GM19023 (cell line): ENCODE results near the gene RAD51AP2.
"Not testable (repeated sequence)": the region's sequence is repeated elsewhere in the genome, so short reads cannot be mapped to it uniquely, and the experiment has no call there.

Experiments used
- ATAC-seq: cut with Tn5 transposase; IDR thresholded peaks from one replicate; pipeline ENCODE4 v1.9.1; 2021; ENCODE audit warnings: mild to moderate bottlenecking, moderate library complexity; ENCODE audit not compliant: unreplicated experiment

RAD51AP2 gene

DNA sequence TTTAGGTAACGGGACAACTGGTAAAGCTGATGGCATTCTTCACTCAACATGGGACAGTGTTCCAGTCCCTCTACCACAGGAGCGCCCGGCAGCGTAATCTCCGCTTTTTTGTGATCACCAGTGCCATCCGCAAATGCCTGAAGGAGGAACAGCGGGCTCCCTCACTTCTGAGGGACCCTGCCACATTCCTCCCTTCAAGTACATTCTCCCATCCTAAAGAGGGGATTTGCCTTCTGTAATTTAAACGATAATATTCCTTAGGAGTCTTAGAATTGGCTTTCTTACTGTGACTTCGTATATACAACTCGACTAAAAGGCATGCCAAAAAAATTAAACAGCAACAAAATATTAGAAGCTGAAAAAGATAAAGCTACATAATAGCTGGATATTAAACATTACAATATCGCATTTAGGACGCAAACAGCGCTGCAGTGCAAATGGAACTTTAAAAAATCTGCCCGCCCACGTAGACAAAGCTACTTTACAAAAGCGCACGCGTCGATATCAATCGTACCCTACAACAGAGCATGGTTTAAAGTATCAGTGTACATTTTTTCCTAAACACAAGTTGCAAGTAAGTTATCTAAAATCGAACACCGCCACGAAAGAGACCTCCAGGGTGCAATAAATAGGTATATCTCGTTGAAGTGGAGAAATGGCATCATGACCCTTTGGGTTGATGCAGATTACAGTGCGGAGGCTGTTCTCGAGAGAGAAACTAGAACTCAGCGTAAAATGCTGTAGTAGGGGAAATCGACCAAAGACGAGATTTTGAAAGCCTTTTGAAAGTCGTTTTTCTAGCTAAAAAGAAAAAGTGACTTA lies 20.0 kb upstream of the RAD51AP2 start:
- ATAC-seq, result peak; percentile 29

DNA sequence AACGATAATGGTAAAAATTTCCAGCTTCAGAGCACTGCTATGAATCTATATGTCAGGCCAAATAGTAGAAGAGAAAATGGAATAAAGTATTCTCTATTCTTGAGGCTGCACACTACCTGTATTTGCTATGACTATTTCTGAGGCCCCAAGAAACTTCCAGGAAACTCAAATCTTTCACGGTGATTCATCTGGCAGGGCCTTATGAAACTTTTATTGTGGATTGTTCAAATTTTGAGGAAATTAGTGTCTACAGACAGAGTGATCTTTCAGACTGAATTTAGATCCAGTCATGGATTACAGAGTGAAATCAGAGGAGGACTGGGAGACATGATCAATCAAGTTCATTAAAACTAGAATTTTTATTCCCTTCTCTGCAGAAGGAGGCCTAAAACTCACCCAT lies 18.2 kb upstream of the RAD51AP2 start:
- no peak for ATAC-seq

DNA sequence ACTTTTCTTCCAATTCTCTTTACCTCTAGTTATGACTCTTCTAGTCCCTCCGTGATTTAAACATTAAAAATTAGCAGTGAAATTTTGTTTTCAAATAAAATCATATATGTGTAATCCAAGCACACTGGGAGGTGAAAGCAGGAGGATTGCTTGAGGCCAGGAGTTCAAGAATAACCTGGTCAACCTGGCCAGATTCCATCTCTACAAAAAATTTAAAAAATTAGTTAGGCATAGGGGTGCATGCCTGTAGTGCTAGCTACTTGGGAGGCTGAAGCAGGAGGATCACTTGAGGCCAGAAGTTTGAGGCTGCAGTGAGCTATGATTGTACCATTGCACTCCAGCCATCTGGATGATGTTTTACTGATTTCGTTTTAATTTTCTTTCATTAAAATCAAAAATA lies 15.3 kb upstream of the RAD51AP2 start:
- ATAC-seq, result no peak

DNA sequence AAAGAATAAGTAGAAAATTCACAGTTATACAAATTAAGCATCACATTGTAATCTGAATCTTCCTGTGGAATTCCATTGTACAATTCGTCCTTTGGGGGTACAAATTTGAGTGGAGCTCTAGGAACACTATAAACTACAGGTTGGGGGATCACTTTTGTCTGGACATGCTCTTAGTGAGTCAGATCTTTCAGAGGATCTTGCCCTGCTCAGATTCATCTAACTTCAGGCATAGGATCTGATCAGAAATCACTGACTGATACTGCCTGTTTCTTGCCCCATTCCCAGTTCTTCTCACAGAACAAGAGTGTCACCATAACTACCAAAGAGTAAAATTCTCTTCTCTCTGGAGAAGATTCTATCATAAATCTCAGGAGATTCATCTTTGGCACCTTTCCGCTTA lies 11.5 kb upstream of the RAD51AP2 start:
- ATAC-seq, result no peak

DNA sequence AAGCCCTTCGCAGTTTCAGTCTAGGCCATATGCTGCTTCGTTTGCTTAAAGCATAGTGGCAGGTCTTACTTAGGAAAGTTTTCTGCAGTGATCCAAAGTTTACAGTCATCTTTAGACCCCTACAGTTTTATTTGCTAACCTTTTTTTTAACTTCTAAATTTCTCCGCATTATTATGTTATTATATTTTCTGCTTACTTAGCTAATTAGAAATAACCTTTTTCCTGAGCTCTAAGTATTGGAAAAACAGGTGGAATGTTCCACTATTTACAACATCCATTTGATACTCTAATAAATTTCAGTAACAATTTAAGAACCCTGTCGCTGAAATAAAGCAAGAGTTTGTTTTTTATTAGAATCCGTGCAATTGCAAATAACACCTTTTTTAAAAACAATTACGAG lies 4.1 kb upstream of the RAD51AP2 start:
- ATAC-seq, result no peak

DNA sequence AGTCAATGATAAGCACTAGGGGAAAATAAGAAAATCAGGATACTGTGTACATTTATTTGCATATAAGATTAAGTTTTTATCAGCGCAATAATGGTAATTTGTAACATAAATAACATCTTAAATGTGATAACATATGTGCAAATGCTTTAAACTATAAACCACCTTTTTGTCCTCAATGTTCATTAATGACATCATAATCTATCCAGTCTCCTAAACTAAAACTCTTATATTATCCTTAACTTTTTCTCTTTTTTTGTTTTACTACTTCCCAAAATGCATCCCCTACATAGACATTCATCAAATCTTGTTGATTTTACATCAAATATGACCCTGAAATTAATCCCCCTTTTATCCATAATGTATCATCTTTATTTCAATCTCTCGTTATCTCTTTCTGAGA lies 3.4 kb upstream of the RAD51AP2 start:
- no peak for ATAC-seq

DNA sequence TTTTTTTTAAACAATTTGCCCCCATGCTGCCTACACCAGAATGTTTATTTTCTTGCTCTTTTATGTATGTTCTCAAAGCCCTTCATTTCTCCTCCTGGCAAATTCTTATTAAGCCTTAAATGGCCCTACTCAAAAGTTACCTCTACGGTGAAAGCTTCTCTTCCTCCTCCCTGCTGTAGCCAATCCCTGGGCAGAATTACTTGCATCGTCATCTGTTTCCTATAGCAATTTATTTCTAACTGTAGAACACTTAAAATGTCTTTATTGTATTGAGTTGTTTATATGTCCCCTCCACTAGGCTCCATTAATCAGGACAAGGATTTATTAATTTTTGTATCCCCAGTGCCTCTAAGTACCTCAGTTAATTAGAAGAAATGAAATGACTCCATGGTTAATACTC lies 2.5 kb upstream of the RAD51AP2 start:
- ATAC-seq, result no peak

DNA sequence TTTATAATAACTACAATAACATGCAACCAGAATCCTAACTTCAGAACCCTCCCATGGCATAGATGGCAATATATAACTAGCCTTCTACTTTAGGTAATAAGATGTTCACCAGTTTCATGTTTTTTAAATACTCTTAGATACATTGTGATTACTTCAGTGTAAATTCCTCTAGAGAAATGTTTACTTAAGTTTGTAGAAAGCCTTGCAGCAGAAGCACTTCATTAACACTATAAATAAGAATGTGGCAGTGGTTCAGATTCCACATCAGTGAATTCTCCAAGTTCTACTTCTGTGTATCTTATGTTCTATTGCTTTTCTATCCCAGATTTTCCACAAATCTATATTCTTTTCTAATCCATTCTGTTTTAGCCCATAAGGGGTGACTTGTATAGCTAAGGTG lies 1.2 kb upstream of the RAD51AP2 start:
- ATAC-seq, result no peak

DNA sequence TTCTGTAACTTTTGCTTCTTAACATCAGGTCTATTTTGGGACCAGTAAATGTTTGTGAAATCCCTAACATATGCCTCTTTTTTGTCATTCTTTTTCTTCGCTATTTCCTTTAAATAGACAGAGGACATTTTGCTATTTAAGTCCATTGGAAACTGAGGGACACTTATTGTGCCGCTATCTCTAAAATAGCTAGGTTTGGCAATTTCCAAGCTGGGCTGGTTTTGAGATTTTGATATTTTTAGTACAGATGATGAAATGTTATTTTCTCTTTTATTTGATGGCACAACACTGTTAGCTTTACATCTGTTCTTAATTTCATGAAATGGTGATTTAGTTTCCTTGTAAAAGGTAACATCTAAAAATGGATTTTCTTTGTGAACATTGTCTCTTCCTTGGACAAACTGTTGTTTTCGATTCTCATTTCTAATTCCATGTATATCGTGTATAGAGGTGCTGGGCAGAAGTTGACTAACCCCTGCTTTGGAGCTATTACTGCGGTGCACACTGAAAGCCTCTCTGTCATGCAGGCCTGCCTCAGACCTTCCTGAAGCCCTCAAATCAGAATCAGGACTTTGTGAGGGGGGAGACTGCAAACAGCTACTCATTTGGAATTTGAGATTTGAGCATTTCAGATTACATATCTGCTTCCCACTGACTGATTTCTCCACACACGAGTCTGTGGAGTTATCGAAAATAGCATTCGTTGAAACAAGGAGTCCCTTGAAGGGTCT lies 594 bp downstream of the RAD51AP2 start:
- ATAC-seq, result peak; percentile 40

DNA sequence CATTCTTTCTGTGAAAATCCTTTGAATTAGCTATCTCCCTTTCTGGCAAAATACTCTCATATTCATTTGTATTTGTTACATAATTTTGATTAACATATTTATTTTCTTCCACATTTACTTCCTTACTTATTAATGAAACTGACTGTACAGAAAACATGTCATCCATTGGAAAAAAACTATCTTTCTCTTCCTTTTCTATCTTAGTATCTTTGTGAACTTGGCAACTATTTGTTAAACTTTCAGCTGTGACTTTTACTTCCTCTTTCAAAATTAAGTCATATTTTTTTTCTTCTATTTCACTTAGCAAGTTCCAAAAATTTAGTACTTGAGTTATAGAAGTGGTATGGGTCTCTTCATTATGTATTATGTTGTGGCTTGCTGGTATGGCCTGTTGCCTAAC lies 2.6 kb downstream of the RAD51AP2 start:
- ATAC-seq, result no peak

DNA sequence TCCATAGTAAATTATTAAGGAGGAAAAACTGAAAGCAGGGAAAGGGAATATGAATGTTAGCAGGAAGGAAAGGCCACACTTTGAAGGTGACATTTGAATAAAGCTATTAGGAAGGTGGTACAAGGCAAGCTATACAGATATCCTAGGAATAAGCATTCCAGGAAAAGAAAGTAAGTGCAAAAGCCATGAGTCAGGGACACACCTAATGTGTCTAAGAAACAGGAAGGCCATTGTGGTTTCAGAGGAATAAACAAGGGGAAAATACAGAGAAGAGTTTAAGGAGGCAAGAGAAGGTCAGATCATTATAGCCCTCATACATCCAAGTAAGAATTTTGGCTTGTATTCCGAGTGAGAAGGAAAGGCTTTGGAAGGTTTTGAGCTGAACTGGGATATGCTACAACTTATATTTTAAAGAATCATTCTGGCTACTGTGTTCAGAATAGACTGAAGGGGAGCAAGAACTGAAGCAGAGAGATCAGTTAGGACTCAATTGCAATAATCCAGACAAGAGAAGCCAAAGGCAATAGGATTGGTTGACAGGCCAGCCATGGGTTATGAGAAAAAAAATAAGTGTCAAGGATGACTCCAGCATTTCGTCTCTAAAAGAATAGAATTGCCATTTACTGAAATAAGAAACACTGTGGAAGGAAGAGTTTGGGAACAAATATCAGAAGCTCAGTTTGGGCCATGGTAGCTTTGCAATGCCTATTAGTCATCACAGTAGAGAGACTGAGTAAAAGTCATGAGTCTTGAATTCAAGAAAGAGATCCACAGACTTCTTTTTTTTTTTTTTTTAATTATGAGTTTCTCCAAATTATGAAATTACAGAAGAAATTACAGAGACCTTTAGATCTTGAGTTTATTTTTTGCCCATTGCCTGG lies 11.3 kb downstream of the RAD51AP2 start:
- ATAC-seq, result no peak

DNA sequence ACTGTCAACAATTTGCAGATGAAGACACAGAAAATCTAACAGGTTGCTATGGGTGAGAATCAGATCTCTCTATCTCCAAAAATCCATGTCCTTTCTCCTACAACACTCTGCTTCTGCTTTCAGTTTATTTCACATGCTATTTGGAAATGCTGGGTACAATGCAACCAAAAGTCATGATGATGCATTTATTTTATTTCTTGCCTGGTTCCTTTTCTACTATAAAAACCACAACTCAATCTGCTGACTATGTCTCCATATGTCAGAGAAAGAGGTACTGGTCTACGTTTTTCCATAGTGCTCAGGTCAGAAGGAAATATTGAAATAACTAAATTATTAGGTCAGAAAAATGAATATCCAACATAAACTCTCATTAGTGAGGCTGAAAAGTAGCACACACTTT lies 20.5 kb downstream of the RAD51AP2 start:
- ATAC-seq, result no peak

DNA sequence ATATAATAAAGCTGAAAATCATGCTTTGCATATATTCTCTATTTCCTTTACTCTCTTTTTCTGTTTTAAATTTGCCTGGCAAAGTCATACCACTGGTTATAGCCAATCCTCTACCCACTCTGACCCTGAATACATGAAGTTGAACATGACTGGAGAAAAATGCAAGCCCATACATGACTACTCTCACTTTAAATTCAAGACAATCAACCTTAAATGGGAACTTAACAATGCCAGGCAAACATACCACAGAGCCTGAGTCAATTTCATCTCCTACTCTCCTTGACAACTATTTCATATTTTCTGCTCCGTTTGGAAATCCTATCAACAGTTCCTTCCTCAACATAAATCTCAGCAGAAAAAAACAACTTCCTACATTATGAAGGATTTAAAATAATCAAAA lies 22.6 kb downstream of the RAD51AP2 start:
- ATAC-seq, result no peak

DNA sequence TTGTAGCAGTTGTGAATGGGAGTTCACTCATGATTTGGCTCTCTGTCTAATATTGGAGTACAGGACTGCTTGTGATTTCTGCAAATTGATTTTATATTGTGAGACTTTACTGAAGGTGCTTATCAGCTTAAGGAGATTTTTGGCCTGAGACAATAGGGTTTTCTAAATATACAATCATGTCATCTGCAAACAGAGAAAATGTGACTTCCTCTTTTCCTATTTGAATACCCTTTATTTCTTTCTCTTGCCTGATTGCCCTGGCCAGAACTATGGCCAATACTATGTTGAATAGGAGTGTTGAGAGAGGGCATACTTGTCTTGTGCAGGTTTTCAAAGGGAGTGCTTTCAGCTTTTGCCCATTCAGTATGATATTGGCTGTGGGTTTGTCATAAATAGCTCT lies 28.1 kb downstream of the RAD51AP2 start:
- not testable (repeated sequence) for ATAC-seq

DNA sequence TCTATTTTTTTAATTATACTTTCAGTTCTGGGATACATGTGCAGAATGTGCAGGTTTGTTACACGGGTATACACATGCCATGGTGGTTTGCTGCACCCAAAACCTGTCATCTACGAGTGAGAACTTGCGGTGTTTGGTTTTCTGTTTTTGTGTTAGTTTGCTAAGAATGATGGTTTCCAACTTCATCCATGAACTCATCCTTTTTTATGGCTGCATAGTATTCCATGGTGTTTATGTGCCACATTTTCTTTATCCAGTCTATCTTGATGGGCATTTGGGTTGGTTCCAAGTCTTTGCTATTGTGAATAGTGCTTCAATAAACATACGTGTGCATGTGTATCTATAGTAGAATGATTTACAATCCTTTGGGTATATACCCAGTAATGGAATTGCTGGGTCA lies 29.6 kb downstream of the RAD51AP2 start:
- not testable (repeated sequence) for ATAC-seq

DNA sequence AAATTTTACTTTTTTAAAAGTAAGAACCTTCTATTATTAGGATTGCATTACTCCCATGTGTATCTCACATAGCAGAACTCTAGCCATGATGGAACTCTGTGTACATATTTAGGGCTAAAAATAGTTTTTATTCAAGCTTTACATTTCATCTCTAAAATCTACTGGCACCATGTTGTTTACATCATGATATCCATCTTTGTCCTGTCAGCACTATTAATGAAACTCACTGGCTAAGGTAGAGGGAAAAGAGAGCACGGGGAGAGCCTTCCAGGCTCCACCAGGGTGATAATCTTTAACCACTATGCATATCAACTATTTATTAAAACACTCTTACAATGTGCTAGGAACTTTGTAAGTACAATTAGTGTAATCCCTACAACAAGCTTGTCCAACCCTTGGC lies 34.7 kb downstream of the RAD51AP2 start:
- ATAC-seq, result no peak

DNA sequence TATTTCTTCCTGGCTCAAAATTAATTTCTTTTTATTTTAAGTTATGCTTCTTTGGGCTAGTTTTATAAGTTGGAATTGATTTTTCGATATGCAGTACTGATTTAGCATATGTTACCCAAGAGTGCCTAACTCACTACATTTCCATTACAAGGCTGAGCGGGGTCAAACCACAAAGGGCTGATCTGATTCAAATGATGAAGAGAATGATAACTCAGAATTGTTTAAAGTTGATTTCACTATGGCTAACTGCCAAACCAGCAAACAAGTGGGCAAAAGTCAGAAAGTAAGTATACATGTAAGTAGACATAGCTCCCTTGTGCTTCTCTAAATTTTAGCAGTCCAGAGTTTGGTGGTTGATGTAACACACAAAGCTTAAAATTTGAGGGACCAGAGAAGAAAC lies 35.6 kb downstream of the RAD51AP2 start:
- ATAC-seq, result no peak

DNA sequence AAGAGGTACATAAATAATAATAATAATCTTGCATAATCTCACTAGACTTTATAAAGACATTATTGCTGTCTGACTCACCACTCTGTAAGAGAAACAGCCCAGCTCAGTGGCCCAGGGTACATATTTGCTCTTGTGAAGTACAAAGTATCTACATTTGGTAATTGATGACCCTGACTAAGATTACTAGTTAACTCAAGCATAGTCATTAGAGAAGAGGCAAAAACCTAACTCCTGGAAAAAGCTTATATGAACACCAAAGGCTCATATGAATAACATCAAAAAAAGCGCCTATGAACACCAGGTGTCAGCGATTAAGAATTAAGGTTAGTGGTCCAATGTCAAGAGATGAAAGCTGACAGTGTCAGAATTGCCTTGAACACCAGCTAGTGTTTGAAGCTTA lies 38.4 kb downstream of the RAD51AP2 start:
- no peak for ATAC-seq

DNA sequence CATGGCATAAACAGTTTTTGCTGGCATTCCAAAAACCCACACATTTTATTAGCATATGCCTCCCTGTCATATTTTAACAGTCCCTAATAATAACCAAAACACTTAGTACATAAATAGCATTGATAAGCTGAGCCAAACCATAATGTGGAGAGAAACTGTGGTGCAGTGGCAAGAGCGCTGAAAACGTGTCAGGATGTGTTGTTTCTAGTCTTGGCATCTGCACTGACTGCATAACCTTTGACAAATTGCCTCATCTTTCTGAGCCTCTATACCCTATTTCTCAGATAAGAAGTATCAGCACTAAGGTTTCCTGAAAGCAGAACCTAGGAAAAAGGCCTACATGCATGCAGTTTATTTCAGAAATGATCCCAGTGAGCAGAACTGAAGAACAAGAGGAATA lies 41.4 kb downstream of the RAD51AP2 start:
- no peak for ATAC-seq

DNA sequence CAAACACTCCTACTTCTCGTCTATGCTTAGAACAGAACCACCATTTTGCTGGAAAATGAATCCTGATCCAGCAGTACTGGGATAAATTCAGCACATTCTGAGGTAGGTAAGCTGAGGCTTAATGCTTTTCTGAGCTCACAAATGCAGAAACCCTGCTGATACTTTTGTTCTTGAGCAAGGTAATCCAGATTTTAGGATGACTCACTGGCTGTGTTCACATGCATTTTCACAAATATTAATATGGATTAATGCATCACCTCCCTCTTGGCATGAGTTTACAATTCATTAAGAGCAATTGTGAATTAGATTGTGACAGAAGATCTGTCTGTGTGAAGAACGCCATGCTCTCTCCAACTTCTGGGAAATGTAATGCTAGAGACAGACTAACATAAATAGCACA lies 42.2 kb downstream of the RAD51AP2 start:
- ATAC-seq, result no peak

DNA sequence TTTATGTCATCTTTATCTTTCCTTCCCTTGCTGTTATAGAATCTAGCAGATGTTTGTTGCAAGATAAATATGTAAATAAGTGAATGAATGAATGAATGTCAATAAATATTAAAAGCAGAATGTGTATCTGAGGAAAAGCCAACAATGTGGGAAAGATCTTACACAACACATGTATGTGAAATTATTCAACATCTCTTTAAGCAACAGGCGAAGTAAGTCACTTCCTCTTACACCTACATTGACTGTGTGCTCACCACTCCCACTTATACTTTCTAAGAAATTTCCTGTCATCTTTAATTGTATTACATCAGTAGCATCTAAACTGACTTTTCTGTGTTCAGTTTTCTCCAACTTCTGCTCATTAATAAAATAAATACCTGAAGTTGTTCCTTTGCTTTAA lies 43.0 kb downstream of the RAD51AP2 start:
- ATAC-seq, result no peak

DNA sequence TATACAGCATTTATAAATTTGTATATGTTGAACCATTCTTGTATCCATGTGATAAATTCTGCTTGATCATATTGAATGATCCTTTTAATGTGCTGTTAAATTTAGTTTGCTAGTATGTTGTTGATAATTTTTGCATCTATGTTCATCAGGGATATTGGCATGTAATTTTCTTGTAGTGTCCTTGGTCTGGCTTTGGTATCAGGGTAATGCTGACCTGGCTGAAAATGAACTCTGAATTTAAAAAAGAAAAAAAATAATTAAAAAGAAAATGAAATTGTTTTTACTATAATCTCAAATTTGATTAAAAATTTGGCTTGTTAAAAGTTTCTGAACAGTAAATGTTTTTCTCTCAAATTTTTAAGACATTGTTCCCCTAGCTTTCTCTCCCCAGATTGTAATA lies 46.3 kb downstream of the RAD51AP2 start:
- no peak for ATAC-seq
